Vagina (tissue), 2 donors: ENCODE results near the gene NUDT2. TPM values are rescaled to one million over a fixed set of nuclear protein-coding genes. Genes with fewer than 3 reads are reported as not detected.

ENCODE experiments used
- DNase-seq, 2 donors: peaks; one replicate each; pipeline ENCODE4 v3.0.0-alpha.2; 2017; ENCODE audit errors: extremely low spot score in 2 of 2
- H3K27ac ChIP-seq: fragments of 200-600 bp; sonication (generic); one replicate; pipeline ENCODE4 v1.5.1; 2019
- H3K27me3 ChIP-seq: fragments of 200-600 bp; sonication (generic); one replicate; pipeline ENCODE4 v1.5.1; 2019
- H3K36me3 ChIP-seq, 2 donors: fragments of 200-600 bp; sonication (generic); one replicate each; pipeline ENCODE4 v1.5.1; 2017 to 2019
- H3K4me1 ChIP-seq: fragments of 200-600 bp; sonication (generic); one replicate; pipeline ENCODE4 v1.5.1; 2019
- H3K4me3 ChIP-seq, 2 donors: fragments of 200-600 bp; sonication (generic); 1 replicate in 1 of 2; 2 replicates in 1 of 2; pipeline ENCODE4 v1.5.1; 2016 to 2019
- H3K9me3 ChIP-seq: fragments of 200-600 bp; sonication (generic); one replicate; pipeline ENCODE4 v1.5.1; 2019
- POLR2A ChIP-seq, 2 donors: fragments of 450-650 bp; IDR thresholded peaks; one replicate each; pipeline ENCODE4 v1.6.1; 2017; ENCODE audit warnings: antibody characterized with exemption in 2 of 2, mild to moderate bottlenecking in 2 of 2, moderate library complexity in 2 of 2
- POLR2AphosphoS5 ChIP-seq, 2 donors: sonication (generic); formaldehyde crosslinking; IDR thresholded peaks; one replicate each; pipeline ENCODE4 v1.9.0; 2017; ENCODE audit warnings: antibody characterized with exemption in 2 of 2, mild to moderate bottlenecking in 2 of 2, low read depth in 1 of 2; ENCODE audit not compliant: insufficient read depth in 1 of 2
- intact Hi-C: fragments of 100-400 bp; cut with DNase I; formaldehyde crosslinking; loops from one replicate; pipeline ENCODE4 v1.15.1; 2023
- total RNA-seq: library from RNA; depleted of rRNA; stranded (reverse); fragments of >200 nt; gene quantifications from one replicate; pipeline ENCODE4 v1.2.3, GENCODE V29; 2016
- TF ChIP-seq, protein P1 (sequence below), 3 experiments: fragments of 450-650 bp in 2 of 3; fragments of 200-600 bp in 1 of 3; sonication (generic) in 1 of 3; IDR thresholded peaks; one replicate each; pipeline ENCODE4 v1.5.1; 2017 to 2019; ENCODE audit warnings: antibody characterized with exemption in 3 of 3, mild to moderate bottlenecking in 2 of 3, moderate library complexity in 2 of 3

The NUDT2 gene
- total RNA-seq = 18.4 TPM

DNA sequence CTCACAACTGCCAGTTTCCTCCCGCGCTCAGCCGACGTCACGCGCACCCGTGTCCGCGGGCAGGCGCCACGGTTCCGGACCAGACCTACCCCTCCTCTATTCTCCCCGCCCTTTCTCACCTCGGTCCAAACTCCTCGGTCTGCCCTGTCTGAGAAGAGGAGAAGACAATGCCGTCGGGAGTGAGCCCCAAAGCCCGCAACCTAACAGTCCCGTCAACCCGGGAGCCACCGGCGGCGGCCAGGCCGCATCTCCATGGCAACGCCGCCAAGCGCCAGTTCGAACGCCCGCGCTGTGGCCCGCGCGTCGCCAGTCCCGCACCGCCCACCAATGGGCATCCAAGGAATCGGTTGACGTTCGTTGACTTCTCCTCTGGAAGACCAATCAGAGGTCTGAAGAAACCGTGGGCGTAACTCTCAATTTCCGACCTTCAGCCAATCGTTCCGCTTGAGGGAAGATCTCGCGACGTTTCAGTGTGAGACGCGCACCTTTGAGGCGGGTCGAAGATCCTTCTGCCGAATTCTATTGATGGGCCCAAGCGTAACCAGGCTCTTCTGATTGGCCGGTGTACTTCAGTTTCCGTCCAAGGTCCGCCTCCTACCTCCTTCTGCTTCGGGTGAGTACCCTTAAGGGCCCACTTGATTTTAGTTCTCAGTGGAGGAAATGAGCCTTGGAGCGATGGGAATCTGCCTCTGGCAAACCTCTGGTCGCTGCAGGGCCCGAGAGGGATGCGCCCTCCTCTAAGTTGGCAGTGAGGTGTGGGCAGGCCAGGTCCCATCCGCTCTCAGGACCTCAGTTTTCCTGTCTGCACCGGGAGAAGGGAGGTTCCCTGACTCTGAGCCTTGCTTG, at the start of gene NUDT2, which contains the start of gene KIF24:
NUDT2 (plus strand) TSS at position 583 of the 846 bp plus-strand sequence. CDS start 9,471 bp downstream, outside the sequence.
KIF24 (minus strand) TSS at position 282 of the 846 bp plus-strand sequence. CDS start 17,922 bp downstream, outside the sequence.
- intact Hi-C loops = loop anchor here (2.0 kb wide), 1 partner anchor 48 kb away; the partner anchor contains the start of gene MYORG
- TF ChIP-seq POLR2AphosphoS5 (IDR thresholded peaks at IDR 0.05; ENCODE audit: insufficient read depth in 1 of 2, low read depth in 1 of 2) (peak; percentile 82 to 90), POLR2A (IDR thresholded peaks at IDR 0.05) (peak in 1 of 2 donors; percentile 54)
- TF ChIP-seq, protein P1, sequence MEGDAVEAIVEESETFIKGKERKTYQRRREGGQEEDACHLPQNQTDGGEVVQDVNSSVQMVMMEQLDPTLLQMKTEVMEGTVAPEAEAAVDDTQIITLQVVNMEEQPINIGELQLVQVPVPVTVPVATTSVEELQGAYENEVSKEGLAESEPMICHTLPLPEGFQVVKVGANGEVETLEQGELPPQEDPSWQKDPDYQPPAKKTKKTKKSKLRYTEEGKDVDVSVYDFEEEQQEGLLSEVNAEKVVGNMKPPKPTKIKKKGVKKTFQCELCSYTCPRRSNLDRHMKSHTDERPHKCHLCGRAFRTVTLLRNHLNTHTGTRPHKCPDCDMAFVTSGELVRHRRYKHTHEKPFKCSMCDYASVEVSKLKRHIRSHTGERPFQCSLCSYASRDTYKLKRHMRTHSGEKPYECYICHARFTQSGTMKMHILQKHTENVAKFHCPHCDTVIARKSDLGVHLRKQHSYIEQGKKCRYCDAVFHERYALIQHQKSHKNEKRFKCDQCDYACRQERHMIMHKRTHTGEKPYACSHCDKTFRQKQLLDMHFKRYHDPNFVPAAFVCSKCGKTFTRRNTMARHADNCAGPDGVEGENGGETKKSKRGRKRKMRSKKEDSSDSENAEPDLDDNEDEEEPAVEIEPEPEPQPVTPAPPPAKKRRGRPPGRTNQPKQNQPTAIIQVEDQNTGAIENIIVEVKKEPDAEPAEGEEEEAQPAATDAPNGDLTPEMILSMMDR (IDR thresholded peaks at IDR 0.05) = no peak
- no peaks in the 10 kb centered on the region for H3K9me3 ChIP-seq
- peak within 1 kb of the TSS; percentile 83 for H3K27ac ChIP-seq
- DNase-seq = peak; percentile 99 to 100
- H3K4me3 ChIP-seq = peak within 1 kb of the TSS; percentile 58 to 88
- no peaks in the 10 kb centered on the region for H3K36me3 ChIP-seq
- no peaks in the 10 kb centered on the region for H3K27me3 ChIP-seq
- peaks cover 29% of the 10 kb centered on the region for H3K4me1 ChIP-seq

DNA sequence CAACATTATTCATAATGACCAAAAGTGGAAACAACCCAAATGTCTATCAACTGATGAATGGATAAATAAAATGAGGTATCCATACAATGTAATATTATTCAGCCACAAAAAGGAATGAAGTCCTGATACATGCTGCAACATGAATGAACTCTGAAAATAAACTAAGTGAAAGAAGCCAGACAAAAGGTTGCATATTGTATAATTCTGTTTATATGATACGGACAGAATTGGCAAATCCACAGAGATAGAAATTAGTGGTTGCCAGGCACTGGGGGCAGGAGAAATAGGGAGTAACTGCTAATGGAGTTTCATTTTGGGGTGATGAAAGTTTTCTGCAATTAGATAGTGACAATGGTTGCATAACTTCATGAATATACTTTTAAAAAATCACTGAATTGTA, 47.3 kb upstream of the NUDT2 start:
- Histone ChIP-seq H3K4me1 (no peaks in the 10 kb centered on the region), H3K9me3 (no peaks in the 10 kb centered on the region), H3K27ac (no peak overlapping the region), H3K36me3 (no peaks in the 10 kb centered on the region), H3K27me3 (no peaks in the 10 kb centered on the region), H3K4me3 (no peak overlapping the region)
- intact Hi-C loops = no loop called here
- no peak for TF ChIP-seq POLR2AphosphoS5 (IDR thresholded peaks at IDR 0.05; ENCODE audit: insufficient read depth in 1 of 2, low read depth in 1 of 2)
- TF ChIP-seq POLR2A (IDR thresholded peaks at IDR 0.05) = no peak
- TF ChIP-seq, protein P1 (IDR thresholded peaks at IDR 0.05) = no peak
- DNase-seq = no peak

DNA sequence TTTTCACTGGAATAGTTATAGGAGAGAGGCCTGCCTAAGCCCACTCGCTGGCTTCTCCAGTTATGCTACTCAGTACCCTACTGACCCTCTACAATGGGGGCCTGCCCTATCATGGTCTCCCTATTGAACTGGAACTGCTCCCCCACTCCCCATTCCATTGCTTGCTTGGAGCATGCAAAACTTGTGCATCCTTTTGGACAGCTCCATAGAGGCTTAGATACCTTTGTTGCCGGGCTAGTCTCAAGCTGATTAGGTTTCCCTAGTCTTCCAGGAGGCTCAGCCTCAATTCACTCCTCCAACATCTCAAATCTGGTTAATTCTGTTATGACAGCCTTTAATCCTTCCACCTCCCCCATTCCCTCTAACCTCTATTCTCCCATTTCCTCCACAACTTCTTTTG, 40.2 kb upstream of the NUDT2 start:
- Histone ChIP-seq H3K9me3 (no peaks in the 10 kb centered on the region), H3K27ac (no peak overlapping the region), H3K4me3 (no peak overlapping the region), H3K36me3 (no peaks in the 10 kb centered on the region), H3K4me1 (no peaks in the 10 kb centered on the region), H3K27me3 (no peaks in the 10 kb centered on the region)
- intact Hi-C loops = no loop called here
- no peak for DNase-seq
- TF ChIP-seq POLR2AphosphoS5 (IDR thresholded peaks at IDR 0.05; ENCODE audit: insufficient read depth in 1 of 2, low read depth in 1 of 2) = no peak
- no peak for TF ChIP-seq POLR2A (IDR thresholded peaks at IDR 0.05)
- TF ChIP-seq, protein P1 (IDR thresholded peaks at IDR 0.05) = no peak

DNA sequence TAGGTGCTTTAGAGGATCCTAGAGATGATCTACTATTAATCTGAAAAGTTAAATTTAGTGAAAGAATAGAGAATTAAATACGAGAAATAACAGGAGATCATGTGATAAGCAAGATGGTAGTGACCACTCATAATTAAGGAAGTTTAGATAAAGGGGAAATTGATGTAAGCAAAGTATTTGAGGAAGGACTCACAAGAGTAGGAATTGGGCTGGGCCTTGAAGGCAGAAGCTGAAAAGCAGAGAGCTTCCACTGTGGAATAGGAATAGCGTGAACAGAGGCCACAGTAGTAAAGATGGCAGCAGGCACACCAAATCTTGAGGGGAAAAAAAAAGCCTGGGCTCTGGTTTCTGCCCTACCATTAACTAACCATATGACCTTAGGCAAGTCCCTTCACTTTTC, 38.3 kb upstream of the NUDT2 start:
- intact Hi-C loops = no loop called here
- H3K27ac ChIP-seq = no peak overlapping the region
- no peak for TF ChIP-seq POLR2A (IDR thresholded peaks at IDR 0.05)
- no peak for TF ChIP-seq POLR2AphosphoS5 (IDR thresholded peaks at IDR 0.05; ENCODE audit: insufficient read depth in 1 of 2, low read depth in 1 of 2)
- TF ChIP-seq, protein P1 (IDR thresholded peaks at IDR 0.05) = no peak

DNA sequence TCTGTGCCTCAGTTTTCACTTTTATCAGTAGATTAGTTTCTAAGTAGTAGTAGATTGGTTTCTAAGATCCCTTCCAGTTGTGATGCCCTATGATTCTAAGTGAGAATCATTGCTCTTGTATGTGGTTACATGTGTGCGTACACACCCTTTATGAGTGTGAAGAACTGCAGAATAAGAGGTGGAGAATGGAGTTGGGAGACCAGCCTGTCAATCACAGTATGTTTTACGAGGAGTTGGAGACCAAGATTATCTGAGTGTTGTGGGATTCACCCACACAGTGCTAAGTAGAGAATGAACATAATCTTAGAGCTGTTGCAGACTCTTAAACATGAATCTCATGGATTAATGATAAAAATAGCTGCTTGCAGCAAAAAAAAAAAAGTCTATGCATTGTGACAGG, 37.9 kb upstream of the NUDT2 start:
- Histone ChIP-seq H3K4me3 (no peak overlapping the region), H3K9me3 (no peaks in the 10 kb centered on the region), H3K4me1 (no peaks in the 10 kb centered on the region), H3K27me3 (no peaks in the 10 kb centered on the region), H3K36me3 (no peaks in the 10 kb centered on the region), H3K27ac (no peak overlapping the region)
- TF ChIP-seq, protein P1 (IDR thresholded peaks at IDR 0.05) = no peak
- no peak for TF ChIP-seq POLR2A (IDR thresholded peaks at IDR 0.05)
- no peak for TF ChIP-seq POLR2AphosphoS5 (IDR thresholded peaks at IDR 0.05; ENCODE audit: insufficient read depth in 1 of 2, low read depth in 1 of 2)
- intact Hi-C loops = no loop called here
- DNase-seq = no peak

More for the DNA sequence above, 38.3 kb upstream of the NUDT2 start:
- no peak overlapping the region for H3K4me3 ChIP-seq
- no peaks in the 10 kb centered on the region for H3K4me1 ChIP-seq
- H3K36me3 ChIP-seq = no peaks in the 10 kb centered on the region
- DNase-seq = no peak
- no peaks in the 10 kb centered on the region for H3K27me3 ChIP-seq
- H3K9me3 ChIP-seq = no peaks in the 10 kb centered on the region
